COLO668 (cell line): Measurements from ENCODE around the gene ARHGAP1.

Experiments used
- DNase-seq: peaks from one replicate; lab custom pipeline; 2025; ENCODE audit not compliant: unreplicated experiment; lab: John Stamatoyannopoulos, UW

ARHGAP1 gene

DNA sequence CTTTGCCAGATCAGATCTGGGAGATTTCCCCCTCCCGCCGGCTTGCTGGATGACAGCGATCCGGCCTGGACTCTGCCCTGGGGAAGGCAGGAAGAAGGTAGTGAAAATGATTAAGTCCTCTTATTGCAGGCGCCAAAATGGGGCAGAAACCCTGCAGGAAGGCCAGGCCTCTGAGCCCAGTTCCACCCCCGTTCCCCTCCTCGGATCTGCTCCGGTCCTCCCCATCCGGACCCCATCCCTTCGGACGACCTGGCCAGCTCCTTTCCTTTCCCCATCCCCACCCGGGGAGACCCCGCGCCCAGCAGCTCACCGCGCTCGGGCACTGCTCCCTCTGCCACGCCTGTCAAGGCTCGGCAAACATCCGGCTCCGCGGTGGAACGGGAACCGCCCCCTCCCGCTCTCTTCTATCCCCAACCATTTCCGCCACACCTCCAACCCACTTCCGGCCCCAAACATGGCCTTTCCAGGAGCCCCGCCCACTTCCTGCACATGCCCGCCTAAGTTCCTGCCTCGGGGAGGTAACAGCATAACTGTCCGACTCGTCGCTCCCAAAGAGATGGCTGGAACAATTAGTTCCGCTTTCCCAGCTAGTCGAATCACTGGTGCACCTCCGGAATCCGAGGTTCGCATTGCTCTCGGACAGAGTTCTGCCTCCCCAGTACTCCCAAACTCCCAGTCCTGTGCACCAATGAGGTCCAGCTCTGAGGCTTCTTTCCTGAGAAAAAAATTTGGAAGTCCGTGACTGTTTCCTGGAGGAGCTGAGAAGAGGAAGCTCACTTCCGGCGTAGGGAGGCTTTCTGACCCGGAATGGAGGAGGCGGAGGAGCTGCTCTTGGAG, at the start of gene ARHGAP1, which contains the start of gene ZNF408:
TSS of gene ARHGAP1 (minus strand) at position 379 of the 837 bp plus-strand sequence. CDS start 4,512 bp downstream, outside the sequence.
TSS of gene ZNF408 (plus strand) at position 791 of the 837 bp plus-strand sequence. CDS start at position 808, 17 bp downstream.
- peak; percentile 99 for DNase-seq

DNA sequence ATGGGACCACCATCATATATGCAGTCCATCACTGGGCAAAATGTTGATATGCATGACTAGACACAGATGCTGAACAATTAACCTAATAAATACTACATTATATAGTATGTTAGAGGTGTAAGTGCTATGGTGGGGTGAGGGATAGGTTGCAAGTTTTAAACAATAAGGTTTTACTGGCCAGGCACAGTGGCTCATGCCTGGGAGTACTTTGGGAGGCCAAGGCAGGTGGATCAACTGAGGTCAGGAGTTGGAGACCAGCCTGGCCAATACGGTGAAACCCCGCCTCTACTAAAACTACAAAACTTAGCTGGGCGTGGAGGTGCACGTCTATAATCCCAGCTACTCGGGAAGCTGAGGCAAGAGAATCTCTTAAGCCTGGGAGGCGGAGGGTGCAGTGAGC, 46.7 kb upstream of the ARHGAP1 start:
- no peak for DNase-seq

- no peak for DNase-seq
Observed at GRCh38 chr11:46745995-46746394, 45.6 kb upstream of the ARHGAP1 start.

GRCh38 chr11:46745328-46745727, 44.9 kb upstream of the ARHGAP1 start:
- DNase-seq: no peak

DNA sequence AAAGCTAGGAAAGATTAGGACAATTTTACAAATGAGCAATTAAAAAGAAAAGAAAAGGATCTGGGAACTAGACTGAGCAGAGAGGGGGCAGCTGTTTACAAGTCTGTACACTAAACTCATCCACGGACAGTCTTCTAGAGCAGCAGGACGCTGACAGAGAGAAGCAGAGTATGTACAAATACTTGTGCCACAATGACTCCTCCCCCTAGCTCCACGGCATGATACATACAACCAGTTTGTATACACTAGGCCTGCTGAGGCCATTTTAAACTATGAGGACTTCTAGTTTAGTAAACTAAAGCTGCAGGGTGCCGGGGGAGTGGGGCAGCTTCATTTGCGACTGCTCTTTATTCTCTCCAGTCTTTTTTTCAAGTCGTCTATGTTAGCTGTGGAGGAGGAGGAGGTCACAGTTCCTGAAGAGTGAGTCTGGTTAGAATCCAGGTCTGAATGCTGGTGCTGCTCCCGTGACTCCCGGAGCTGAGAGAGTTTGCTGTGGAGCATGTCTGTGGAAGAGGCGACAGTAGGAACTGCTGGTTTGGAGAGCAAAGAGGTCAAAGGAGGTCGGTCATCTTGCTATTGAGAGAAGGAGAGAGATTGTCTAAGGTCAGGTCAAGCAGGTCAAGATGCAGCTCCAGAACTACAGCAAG, 43.4 kb upstream of the ARHGAP1 start:
- no peak for DNase-seq

GRCh38 chr11:46743043-46743442, 42.6 kb upstream of the ARHGAP1 start:
- no peak for DNase-seq

DNA sequence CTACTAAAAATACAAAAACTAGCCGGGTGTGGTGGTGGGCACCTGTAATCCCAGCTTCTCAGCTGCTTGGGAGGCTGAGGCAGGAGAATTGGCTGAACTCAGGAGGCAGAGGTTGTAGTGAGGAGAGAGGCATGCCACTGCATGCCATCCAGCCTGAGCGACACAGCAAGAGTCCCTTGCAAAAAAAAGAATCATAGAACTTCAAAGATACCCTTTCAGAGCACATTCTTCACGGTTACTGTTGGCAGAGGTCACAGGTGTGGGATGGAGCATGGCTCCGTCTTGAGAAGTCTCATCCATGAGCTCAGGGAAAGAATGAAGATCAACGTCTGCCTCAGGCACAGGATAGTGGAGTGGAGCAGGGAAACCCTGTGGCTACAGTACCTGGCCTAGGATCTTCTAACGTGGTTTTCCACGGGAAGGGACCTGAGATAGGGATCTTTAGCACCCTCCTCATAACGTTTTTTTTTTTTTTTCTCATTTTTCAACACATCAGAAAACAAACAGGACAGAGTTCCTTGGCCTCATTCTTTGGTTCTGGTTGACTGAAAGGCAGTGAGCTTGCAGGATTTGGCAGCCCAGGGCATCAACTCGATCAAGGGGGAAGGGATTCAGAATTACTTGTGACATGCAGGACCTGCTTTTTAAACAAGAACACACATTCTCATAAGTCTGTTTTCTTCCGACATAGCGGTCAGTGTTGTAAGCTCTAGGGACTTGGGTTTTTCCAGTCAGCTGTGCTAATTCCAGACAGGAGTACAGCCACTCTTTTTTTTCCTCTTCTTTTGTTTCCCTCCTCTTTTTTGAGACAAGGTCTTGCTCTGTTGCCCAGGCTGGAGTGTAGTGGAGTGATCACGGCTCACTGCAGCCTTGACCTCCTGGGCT, 41.4 kb upstream of the ARHGAP1 start:
- no peak for DNase-seq

DNA sequence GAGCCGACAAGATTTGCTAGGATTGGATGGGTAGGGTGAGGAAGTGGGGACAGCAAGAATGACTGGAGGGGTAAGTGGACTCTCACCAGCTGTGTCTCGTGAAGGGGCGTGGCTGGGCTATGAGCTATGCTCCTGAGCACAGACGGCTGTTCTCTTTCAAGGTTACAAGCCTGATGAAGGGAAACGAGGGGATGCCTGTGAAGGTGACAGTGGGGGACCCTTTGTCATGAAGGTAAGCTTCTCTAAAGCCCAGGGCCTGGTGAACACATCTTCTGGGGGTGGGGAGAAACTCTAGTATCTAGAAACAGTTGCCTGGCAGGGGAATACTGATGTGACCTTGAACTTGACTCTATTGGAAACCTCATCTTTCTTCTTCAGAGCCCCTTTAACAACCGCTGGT, 38.5 kb upstream of the ARHGAP1 start:
- no peak for DNase-seq

DNA sequence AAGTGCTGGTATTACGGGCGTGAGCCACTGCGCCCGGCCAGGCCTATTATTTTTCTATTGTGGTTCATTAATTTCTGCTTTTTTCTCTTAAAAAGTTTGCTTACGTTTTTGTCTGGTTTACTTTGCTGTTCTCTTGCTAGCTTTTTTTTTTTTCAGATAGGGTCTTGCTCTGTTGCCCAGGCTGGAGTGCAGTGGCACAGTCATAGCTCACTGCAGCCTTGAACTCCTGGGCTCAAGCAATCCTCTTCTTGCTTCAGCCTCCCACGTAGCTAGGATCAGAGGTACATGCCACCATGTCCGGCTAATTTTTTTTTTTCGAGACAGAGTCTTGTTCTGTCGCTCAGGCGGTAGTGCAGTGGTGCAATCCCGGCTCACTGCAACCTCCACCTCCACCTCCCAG, 37.3 kb upstream of the ARHGAP1 start:
- no peak for DNase-seq

DNA sequence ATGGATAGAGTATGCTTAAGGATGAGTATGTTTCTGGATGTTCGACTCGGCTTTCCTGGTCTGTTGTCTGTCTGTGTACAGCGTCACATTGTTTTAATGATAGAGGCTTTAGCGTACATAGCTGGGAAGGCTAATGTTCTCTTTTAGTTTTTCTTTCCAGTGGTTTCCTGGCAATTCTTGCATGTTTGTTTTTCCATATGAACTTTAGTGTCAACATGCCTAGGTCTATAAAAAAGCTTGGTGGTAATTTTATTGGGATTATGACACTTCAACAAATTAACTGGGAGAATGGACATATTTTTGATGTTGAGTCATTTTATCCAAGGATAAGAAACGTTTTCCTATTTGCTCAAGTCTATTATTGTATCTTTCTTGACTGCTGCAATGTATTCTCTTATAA, 36.2 kb upstream of the ARHGAP1 start:
- no peak for DNase-seq

GRCh38 chr11:46736146-46736545, 35.7 kb upstream of the ARHGAP1 start:
- DNase-seq: no peak

DNA sequence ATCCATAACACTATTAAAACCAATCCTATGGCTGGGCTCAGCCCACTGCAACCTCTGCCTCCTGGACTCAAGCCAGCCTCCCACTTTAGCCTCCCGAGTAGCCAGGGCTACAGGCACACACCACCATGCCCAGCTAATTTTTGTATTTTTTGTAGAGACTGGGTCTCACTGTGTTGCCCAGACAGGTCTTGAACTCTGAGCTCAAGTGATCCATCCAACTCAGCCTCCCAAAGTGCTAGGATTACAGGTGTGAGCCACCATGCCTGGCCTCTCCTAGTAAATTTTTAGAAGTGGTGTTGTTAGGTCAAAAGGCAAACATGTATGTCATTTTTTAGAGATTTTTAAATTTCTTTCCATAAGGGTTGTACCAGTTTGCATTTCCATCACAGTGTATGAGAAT, 32.8 kb upstream of the ARHGAP1 start:
- DNase-seq: no peak

DNA sequence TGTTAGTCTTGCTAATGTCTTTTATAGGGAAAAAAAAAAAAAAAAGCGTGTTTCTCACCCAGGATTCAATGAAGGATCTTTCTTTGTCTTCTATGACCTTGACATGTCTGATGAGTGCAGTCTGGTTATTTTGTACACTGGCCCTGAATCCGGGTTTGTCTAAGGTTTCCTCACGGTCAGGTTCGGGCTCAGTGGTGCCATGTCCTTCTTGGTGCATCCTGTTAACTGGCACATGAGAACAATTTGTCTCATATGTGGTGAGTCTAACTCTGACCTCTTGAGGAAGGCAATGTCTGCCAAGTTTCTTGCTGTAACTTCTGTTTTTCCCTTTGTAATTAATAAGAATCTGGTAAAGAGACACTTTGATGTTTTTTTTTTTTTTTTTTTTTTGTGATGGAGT, 31.1 kb upstream of the ARHGAP1 start:
- no peak for DNase-seq

DNA sequence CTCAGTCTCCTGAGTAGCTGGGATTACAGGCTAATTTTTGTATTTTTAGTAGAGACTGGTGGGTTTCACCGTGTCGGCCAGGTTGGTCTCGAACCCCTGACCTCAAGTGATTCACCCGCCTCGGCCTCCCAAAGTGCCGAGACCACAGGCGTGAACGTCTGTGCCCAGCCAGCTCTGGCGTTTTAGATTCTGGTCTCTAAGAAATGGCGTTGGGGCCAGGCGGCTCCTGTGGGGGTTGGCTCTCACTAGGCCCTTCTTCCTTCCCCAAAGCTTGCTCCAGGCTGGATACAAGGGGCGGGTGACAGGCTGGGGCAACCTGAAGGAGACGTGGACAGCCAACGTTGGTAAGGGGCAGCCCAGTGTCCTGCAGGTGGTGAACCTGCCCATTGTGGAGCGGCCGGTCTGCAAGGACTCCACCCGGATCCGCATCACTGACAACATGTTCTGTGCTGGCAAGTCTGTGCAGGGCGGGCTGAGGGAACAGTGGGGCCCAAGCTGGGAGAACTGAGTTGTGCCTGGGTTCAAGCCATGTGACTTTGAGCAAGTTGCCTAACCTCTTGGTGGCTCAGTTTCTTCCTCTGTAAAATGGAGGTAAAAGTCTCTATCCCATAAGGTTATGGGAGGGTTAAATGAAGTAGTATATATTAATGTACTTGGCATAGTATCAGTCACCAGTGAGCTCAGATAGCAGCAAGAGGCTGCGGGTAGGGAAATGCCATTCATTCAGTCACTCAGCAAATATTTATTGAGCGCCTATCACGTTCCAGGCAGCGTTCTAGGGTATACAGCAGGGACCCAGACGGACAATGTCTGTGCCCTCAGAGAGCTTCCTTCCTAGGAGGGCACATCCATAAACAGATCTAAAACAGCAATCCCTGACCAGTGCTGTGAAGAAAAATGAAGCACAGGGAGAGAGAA, 28.9 kb upstream of the ARHGAP1 start:
- no peak for DNase-seq

DNA sequence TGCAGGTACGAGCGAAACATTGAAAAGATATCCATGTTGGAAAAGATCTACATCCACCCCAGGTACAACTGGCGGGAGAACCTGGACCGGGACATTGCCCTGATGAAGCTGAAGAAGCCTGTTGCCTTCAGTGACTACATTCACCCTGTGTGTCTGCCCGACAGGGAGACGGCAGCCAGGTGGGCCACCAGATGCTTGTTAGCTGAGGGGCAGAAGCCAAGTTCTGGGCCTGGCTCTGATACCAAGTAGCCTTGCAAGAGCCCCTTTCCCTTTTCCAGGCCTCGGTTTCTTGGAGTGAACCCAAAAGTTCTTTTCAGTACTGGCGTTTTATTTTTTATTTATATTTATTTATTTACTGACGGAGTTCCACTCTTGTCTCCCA, 28.2 kb upstream of the ARHGAP1 start:
- DNase-seq: no peak

DNA sequence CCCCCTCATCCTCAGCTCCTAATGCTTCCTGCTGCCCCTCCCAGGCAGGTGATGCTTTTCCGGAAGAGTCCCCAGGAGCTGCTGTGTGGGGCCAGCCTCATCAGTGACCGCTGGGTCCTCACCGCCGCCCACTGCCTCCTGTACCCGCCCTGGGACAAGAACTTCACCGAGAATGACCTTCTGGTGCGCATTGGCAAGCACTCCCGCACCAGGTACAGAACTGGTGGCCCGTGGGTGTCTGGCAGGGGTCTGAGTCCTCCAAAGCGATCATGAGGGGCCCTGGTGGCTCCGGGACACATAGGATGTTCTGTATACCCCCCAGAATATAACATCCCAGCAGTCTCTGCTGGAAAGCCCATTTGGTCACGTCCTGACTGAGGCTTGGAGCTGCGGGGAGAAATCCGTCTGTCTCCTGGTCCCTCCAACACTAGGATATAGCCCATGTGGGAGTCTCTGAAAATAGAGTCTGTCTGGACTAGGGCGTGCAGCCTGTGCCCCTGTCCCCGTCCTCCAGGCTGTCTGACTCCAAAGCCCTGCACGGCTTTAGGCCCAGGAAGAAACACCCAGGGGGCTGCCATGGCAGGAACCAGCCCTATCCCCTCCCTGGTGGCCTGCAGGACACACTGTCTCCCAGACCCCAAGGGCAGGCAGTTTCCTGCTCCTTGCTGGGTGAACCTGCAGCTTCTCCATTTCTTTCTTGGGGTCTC, 27.7 kb upstream of the ARHGAP1 start:
- no peak for DNase-seq

- DNase-seq: no peak
Observed at GRCh38 chr11:46726206-46726862, 25.9 kb upstream of the ARHGAP1 start.

DNA sequence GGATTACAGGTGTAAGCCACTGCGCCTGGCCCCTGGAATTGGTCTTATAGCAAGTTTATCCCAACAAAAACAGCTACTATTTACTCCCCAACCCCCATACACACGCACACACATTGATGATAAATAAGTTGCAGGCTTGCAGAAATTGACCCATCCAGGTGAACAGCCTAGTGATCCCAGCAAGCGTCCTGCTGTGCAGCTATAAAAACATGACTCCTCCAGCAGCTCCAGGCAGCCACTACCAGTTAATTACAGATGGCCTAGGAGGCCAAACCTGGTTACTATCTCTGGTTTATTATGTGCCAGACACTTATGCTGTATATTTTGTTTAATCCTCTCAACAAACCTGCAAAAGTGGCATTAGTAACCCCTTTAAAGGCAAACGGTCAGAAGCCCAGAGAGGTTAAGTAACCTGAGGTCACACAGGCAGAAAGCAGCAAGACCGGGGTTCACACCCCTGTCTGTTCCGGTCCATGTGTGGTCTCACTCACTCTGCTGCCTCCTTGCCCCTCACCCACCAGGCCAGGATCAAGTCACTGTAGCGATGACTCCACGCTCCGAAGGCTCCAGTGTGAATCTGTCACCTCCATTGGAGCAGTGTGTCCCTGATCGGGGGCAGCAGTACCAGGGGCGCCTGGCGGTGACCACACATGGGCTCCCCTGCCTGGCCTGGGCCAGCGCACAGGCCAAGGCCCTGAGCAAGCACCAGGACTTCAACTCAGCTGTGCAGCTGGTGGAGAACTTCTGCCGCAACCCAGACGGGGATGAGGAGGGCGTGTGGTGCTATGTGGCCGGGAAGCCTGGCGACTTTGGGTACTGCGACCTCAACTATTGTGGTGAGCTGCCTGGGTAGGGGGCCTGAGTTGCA, 25.2 kb upstream of the ARHGAP1 start:
- DNase-seq: no peak
